Measurements from ENCODE around the gene FER.

The FER gene

DNA sequence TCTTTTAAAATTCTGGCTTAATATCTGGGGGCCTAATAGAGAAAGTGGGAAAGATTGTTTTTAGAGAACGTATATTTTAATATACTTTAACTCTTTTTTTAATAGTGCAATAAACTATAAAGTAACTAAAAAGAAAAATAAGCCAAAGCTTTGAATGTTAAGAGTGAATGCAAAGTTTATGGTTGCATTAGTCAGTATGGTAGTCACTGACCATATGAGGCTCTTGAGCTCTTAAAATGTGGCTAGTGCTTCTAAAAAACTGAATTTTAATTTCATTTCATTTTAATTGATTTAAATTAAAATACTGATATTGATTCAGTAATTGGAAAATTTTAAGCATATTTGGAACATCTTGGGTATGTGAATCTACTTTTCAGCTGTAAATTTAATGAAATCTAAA lies 351.4 kb downstream of the FER start:
- H3K4me3 ChIP-seq (replicated peaks; ENCODE audit: insufficient read depth, low read length) = no peak overlapping the region
- H3K27me3 ChIP-seq (ENCODE audit: insufficient read depth, poor library complexity, severe bottlenecking) = no peaks in the 10 kb centered on the region
- no peak for DNase-seq (ENCODE audit: low read depth in 1 of 2, low spot score in 1 of 2)
- TF ChIP-seq GABPA (IDR thresholded peaks at IDR 0.05; ENCODE audit: low read depth) (no peak), SPI1 (IDR thresholded peaks at IDR 0.05; ENCODE audit: borderline replicate concordance, low read depth) (no peak), POLR2AphosphoS5 (IDR thresholded peaks at IDR 0.05; ENCODE audit: low read depth) (no peak)
- TF ChIP-seq, protein P1, sequence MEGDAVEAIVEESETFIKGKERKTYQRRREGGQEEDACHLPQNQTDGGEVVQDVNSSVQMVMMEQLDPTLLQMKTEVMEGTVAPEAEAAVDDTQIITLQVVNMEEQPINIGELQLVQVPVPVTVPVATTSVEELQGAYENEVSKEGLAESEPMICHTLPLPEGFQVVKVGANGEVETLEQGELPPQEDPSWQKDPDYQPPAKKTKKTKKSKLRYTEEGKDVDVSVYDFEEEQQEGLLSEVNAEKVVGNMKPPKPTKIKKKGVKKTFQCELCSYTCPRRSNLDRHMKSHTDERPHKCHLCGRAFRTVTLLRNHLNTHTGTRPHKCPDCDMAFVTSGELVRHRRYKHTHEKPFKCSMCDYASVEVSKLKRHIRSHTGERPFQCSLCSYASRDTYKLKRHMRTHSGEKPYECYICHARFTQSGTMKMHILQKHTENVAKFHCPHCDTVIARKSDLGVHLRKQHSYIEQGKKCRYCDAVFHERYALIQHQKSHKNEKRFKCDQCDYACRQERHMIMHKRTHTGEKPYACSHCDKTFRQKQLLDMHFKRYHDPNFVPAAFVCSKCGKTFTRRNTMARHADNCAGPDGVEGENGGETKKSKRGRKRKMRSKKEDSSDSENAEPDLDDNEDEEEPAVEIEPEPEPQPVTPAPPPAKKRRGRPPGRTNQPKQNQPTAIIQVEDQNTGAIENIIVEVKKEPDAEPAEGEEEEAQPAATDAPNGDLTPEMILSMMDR (IDR thresholded peaks at IDR 0.05; ENCODE audit: insufficient read depth, low read length) = no peak
- TF ChIP-seq, protein P2, sequence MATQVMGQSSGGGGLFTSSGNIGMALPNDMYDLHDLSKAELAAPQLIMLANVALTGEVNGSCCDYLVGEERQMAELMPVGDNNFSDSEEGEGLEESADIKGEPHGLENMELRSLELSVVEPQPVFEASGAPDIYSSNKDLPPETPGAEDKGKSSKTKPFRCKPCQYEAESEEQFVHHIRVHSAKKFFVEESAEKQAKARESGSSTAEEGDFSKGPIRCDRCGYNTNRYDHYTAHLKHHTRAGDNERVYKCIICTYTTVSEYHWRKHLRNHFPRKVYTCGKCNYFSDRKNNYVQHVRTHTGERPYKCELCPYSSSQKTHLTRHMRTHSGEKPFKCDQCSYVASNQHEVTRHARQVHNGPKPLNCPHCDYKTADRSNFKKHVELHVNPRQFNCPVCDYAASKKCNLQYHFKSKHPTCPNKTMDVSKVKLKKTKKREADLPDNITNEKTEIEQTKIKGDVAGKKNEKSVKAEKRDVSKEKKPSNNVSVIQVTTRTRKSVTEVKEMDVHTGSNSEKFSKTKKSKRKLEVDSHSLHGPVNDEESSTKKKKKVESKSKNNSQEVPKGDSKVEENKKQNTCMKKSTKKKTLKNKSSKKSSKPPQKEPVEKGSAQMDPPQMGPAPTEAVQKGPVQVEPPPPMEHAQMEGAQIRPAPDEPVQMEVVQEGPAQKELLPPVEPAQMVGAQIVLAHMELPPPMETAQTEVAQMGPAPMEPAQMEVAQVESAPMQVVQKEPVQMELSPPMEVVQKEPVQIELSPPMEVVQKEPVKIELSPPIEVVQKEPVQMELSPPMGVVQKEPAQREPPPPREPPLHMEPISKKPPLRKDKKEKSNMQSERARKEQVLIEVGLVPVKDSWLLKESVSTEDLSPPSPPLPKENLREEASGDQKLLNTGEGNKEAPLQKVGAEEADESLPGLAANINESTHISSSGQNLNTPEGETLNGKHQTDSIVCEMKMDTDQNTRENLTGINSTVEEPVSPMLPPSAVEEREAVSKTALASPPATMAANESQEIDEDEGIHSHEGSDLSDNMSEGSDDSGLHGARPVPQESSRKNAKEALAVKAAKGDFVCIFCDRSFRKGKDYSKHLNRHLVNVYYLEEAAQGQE (IDR thresholded peaks at IDR 0.05; ENCODE audit: insufficient replicate concordance, low read depth) = no peak
- H3K27ac ChIP-seq (replicated peaks) = no peak overlapping the region

DNA sequence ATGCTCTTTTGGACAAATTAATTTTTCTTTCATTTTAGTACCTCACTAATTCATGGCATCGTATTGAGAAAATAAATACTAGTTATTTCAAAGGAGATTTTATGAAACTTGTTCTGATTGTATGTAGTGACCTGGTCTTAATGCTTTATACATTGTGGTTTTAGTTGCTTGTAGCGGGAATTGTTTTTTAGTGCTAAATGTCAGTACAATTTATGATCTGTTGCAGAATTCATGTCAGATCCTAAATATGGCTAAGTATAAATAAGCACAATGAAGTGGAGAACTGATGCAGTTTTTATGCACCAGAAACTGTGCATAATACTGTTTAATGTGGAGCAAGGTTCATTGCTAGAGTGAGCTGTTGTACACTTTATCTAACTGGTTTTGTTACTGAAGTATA lies 353.3 kb downstream of the FER start:
- Histone ChIP-seq H3K27ac (replicated peaks) (no peak overlapping the region), H3K4me3 (replicated peaks; ENCODE audit: insufficient read depth, low read length) (no peak overlapping the region), H3K27me3 (ENCODE audit: insufficient read depth, poor library complexity, severe bottlenecking) (no peaks in the 10 kb centered on the region)
- no peak for DNase-seq (ENCODE audit: low read depth in 1 of 2, low spot score in 1 of 2)
- TF ChIP-seq, protein P2 (IDR thresholded peaks at IDR 0.05; ENCODE audit: insufficient replicate concordance, low read depth) = no peak
- no peak for TF ChIP-seq POLR2AphosphoS5 (IDR thresholded peaks at IDR 0.05; ENCODE audit: low read depth)
- no peak for TF ChIP-seq SPI1 (IDR thresholded peaks at IDR 0.05; ENCODE audit: borderline replicate concordance, low read depth)
- no peak for TF ChIP-seq GABPA (IDR thresholded peaks at IDR 0.05; ENCODE audit: low read depth)
- TF ChIP-seq, protein P1 (IDR thresholded peaks at IDR 0.05; ENCODE audit: insufficient read depth, low read length) = no peak

DNA sequence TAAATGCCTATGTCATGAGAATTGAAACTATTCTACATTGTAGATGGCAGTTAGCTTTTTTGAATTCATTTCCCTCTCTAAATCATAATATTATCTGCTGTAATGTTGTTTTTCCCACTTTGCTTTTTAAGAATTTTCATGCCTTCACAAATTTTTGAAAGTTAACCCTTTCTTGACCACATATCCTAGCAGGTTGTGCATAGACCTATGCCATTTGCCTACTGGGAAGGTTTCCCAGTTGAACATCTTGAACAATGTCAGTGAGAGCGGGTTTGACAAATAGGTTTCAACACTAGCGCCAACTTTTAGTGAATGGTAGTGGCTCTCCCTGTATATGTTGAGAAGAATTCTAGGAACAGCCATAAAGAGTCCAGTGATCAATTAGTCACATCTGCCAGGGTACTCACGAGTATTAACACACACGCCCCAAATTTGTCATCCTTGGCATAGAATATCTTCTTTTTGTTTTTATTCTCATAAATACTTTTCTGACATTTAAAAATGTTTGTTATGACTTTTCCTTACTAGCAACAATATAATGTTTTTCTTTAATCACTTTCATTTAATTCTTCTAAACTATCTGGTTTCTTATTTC lies 354.5 kb downstream of the FER start:
- no peaks in the 10 kb centered on the region for H3K27me3 ChIP-seq (ENCODE audit: insufficient read depth, poor library complexity, severe bottlenecking)
- no peak for TF ChIP-seq POLR2AphosphoS5 (IDR thresholded peaks at IDR 0.05; ENCODE audit: low read depth)
- TF ChIP-seq, protein P1 (IDR thresholded peaks at IDR 0.05; ENCODE audit: insufficient read depth, low read length) = no peak
- TF ChIP-seq, protein P2 (IDR thresholded peaks at IDR 0.05; ENCODE audit: insufficient replicate concordance, low read depth) = no peak
- no peak for TF ChIP-seq SPI1 (IDR thresholded peaks at IDR 0.05; ENCODE audit: borderline replicate concordance, low read depth)
- no peak for TF ChIP-seq GABPA (IDR thresholded peaks at IDR 0.05; ENCODE audit: low read depth)
- H3K27ac ChIP-seq (replicated peaks) = no peak overlapping the region
- DNase-seq (ENCODE audit: low read depth in 1 of 2, low spot score in 1 of 2) = no peak
- H3K4me3 ChIP-seq (replicated peaks; ENCODE audit: insufficient read depth, low read length) = no peak overlapping the region

Data from HL-60 (cell line).